GM12873 (cell line): ENCODE measurements around the gene DHDH.

Experiments
- CTCF ChIP-seq: IDR thresholded peaks from 2 replicates; pipeline ENCODE4 v1.5.1; 2012; ENCODE audit warnings: low read depth, mild to moderate bottlenecking, moderate library complexity, low read length, control low read depth; ENCODE audit not compliant: insufficient read depth; ENCODE audit errors: missing control alignments

DHDH gene

GRCh38 chr19:48959341-48960239, 26.1 kb downstream of the DHDH start:
- TF ChIP-seq CTCF, result no peak

GRCh38 chr19:48961051-48961649, 27.7 kb downstream of the DHDH start:
- no peak for TF ChIP-seq CTCF

- TF ChIP-seq CTCF, result no peak
These were observed 28.2 kb downstream of the DHDH start for GRCh38 chr19:48961673-48962028.

GRCh38 chr19:48962029-48962848, 28.7 kb downstream of the DHDH start:
- TF ChIP-seq CTCF, result no peak

- TF ChIP-seq CTCF, result no peak
These were observed 29.3 kb downstream of the DHDH start for GRCh38 chr19:48962849-48963165.

GRCh38 chr19:48963371-48964204, 30.1 kb downstream of the DHDH start:
- TF ChIP-seq CTCF, result no peak
